Measurements from ENCODE around the gene RNASE9.
"Not testable (repeated sequence)": the region's sequence is repeated elsewhere in the genome, so short reads cannot be mapped to it uniquely, and the experiment has no call there.

RNASE9 gene

DNA sequence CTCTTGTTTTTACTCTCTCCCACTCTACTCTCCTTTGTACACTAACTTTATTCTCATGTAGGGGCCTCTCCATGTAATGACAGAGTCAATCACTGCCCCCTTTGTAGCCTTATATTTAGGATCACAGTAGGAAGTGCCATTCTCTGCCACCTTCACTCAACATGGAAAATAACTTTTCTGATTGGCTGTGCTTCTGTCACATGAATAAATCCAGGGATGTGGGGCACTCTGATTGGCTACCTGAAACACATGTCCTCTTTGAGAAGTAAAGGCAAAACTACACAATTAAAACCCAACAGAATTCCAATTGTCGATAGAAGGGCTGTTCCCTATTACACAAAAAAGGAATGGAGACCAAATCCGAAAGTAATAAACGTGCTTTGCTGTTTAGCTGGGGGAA, at the start of gene RNASE9:
RNASE9 (minus strand) TSS at position 87 of the 400 bp plus-strand sequence.
- no peak for DNase-seq

DNA sequence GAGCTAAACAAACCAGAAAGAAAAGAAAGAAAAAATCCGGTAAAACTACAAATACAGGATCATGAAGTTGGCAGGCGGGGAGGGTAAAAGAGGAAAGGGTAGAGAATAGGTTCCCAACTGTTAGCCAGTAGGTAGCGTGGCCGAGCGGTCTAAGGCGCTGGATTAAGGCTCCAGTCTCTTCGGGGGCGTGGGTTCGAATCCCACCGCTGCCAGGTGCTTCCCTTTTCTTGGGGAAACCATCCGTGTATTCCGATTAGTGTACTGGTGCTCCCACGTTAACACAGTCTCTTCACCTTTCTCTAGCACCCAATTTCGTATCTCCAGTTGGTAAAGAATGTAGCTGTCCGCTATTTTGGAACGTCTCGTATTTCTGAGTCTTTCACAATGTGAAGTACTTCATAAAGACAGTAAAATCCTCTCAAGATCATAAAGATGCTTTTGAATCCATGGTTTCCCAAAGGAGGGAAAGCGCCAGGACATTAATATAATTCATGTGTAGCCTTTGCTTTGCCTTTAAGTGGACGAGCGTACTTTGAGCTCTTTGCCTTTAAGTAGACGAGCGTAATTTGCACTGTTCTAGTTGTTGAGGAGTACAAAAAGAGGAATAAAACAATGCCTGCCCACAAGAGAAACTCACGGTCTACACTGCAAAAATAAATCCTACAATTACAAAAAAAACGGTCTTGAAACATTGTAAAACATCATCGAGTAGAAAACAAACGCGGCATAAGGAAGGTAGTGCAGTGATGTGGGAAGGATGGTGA, 49.3 kb upstream of the RNASE9 start:
- peak; percentile 84 for DNase-seq

DNA sequence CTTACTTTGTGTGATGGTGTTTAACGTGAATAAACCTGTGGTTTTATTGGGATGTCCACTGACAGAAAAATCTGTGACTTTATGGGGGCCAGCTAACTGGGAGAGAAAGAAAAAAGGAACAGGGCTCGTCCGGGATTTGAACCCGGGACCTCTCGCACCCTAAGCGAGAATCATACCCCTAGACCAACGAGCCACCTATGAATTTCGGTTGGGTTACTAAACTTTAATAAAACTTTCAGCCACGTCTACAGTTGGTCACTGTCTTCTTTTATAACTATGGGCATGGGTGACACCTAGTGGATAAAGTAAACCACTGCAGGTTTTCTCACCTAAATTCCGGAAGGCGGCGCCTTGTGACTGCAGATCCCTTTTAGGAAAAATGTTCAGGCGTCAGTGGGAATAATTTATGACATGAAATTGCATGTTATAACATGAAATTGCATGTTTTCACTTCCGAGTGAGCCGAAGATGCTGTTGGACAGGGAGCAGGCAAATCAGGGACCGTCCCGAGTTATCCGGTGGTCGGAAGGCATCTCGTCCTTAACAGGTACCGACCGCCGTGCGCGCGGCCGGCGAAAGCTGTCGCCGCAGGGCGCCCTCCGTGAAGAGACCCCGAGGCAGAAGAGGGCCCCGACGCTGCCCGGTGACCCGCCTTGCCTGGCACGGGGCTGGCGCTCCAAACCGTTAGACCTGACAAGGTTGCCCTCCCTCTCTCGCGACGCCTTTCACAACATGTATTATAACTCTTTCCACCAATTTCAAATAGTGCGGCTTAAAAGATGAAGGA, 48.6 kb upstream of the RNASE9 start:
- DNase-seq = peak; percentile 92

DNA sequence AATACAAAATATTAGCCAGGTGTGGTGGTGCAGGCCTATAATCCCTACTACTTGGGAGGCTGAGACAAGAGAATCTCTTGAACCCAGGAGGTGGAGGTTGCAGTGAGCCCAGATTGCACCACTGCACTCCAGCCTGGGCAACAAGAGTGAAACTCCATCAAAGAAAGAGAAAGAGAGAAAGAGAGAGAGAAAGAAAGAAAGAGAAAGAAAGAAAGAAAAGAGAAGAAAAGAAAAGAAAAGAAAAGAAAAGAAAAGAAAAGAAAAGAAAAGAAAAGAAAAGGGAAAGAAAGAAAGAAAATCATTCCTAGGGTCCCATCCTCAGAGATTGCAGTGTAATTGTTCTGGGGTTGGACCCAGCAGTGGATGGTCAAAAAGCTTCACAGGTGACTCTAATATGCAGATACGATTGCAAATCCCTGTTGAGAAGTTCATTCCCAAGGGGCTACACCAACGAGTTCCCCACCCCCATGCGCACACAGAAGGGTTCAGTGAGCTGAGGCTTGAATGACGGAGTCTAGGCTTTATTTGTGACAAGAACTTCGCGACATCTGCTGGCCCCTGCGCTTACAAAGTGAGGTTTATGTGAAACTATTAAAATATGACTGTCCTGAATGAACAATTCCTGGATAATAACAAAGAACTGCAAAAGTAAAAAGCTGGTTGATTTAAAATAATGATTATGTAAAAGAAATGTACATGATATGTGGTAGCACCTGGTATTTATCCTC, 47.7 kb upstream of the RNASE9 start:
- DNase-seq = no peak

DNA sequence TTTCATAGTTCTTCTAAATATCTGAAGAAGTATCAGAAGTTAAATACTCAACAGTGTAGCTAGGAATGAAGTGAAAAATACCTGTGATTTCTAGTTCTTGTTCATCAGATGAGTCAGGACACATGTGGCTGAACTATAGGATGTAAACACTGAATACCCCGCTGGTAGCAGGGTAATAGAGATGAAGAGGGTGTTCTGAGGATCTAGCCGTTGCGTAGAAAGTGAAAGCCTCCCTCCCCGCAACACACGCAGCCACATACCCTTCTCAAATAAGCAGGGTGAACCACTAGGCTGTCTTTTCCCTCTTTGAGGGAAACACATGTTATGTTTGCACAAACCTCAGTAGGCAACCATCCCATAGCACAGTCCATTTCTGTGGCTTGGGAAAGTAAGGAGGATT, 46.8 kb upstream of the RNASE9 start:
- no peak for DNase-seq

DNA sequence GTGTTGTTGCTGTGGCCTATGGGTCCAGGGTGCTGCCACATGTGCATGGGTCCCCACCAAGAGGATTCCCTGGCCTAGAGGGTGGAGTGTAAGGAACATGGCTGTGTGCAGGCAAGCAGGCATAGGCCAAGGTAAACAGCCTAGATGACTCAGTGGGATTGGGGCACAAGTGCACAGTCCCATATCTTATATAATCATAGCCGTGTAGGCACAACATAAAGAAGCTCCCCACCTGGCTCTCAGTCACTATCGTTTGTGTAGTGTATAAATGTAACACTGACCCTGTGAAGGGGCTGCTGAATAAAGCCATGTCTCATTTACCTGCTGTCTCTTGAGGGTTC, 46.0 kb upstream of the RNASE9 start:
- DNase-seq = no peak

DNA sequence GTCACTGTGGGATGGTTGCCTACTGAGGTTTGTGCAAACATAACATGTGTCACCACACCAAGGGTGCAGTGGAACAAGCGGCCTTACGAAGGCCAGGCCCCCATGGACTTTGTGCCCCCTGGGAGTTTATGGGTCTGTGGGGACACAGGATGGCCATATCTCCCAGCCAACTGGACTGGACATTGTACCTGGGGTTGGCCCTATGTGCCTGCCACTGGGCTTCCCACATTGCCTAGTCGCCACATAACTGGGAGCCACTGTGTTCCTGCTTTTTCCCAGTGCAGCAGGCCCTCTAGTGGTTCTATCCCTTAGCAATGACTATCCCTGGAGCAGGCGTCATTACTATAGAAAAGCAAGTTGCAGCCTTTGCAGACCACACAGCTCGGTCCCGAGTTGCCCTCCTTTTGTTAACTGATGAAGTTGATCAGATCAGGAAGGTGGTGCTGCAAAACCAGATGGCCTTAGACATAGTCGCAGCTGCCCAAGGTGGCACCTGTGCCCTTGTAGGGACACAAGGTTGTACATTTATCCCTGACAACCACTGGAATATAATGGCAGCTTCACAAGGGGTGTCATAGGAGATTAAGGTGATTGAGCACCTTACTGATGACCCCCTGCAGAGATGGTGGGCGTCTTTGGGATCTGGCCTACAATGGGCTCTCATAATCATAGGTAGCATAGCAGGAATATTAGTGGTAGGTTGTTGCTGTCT, 45.5 kb upstream of the RNASE9 start:
- peak; percentile 12 for DNase-seq

DNA sequence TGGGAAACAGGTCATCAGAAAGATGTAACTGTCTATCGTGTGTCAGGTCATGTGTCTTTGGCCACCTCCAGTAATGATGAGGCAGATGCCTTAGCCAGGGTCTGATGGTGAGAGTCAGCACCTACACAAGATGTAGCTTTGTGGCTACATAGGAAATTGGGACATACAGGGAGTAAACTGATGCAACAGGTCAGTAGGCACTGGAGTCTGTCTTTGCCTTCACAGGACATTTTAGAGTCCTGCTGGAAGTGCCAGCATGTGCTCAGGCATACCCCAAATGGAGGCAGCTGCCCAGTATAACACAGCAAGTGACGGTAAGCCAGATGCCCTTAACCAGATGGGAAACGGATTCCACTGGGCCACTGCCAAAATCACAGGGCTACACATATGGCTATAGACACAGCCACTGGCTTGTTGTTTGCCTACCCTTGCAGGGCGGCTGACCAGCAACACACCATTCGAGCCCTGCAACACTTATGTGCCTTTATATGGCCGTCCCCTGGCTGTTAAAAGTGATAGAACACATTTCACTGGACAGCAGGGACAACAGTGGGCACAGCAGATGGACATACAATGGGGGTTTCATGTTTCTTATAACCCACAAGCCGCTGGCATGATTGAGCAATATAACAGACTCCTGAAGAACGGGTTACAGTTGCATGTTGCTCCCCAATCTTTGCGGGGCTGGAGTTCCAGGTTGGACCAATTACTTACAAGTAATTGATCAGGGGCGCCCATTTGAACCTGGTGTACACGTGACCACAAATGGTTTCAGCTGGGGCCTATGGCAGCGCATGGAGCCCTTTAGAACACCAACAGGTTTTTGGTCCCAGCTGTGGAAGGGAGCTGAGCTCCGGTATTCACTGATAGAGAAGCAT, 43.2 kb upstream of the RNASE9 start:
- peak; percentile 95 for DNase-seq

DNA sequence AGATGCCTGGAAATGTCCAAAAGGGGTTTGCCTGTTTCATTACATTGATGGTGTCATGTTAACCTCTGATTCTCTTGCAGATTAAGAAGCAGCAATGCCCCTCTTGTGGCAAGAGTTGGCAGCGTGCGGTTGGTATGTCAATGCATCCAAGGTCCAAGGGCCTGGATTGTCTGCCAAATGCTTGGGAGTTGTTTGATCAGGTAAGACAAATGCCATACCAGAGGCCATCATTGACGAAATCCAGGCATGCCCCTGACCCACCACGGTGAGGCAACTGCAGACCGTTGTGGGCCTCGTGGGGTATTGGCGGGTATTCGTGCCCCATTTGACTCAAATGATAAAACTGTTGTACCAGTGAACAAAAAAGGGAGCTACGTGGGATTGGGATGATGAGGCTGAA, 41.7 kb upstream of the RNASE9 start:
- DNase-seq = no peak

DNA sequence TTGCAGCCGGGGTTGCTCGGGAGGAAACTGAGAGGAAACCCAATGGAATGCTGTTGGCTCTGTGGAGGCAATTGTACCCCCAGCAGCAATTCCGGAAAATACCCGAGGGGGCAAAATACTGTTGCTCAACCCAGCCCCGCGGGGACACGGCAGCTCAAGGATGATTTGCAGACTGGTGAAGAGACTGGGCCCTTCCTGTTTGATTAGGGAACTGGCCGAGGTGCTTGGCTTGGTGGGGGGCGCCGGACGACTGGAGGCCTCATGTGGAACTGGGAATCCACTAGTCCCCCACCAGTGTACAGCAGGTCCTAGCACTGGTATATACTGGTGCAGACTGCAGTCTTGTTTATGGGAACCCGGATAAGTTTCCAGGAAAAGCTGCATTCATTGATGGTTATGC, 40.7 kb upstream of the RNASE9 start:
- no peak for DNase-seq

DNA sequence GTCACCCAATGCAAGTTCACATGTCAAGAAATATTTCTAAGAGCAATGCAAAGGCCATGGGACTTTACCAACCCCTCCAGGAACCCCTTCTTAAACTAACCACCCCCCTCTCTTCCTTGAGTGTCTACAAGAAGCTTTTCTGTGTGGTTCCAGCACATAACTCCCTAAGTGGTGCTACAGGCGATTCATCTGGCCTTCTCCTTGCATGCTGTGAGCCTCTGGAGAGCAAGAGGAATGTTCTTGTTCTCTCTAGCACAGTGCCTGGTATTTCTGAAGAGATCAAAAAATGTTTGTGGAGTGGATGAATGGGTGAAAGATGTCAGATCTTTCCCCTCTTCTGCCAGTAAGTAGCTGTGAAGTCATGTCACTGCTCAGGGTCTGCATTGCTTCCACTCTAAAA, 36.3 kb upstream of the RNASE9 start:
- DNase-seq = no peak

DNA sequence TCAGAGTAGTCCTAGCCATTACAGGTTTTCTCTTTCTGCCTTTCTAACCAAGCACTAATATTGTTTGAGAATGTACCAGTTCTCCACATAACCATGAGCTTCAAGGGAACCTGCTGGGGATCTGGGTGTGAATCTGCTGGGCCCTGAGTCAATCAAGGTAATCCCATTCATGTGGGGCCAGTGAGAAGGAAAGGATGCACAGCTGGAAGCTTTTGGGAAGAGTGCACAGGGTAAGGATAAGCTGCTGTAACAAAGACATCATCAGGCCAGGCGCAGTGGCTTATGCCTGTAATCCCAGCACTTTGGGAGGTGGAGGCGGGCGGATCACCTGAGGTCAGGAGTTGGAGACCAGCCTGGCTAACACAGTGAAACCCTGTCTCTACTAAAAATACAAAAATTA, 34.9 kb upstream of the RNASE9 start:
- not testable (repeated sequence) for DNase-seq

DNA sequence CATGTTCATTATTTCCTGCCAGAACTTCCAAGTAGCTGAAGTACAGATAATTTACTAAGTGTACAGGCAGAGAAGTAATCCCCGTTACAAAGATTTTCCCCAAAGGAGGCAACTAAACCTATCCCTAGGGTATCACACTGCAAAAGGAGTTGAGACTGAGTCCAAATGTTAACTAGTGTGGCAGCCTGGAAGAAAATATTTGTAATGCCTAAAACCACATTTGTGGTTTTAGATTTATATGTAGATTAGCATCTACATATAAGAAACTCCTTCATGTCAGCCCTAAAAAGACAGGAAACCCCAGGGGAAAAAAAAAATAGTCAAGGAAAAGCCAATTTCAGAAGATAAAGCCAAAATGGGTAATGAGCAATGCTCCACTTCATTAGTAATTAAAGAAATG, 31.7 kb upstream of the RNASE9 start:
- no peak for DNase-seq

DNA sequence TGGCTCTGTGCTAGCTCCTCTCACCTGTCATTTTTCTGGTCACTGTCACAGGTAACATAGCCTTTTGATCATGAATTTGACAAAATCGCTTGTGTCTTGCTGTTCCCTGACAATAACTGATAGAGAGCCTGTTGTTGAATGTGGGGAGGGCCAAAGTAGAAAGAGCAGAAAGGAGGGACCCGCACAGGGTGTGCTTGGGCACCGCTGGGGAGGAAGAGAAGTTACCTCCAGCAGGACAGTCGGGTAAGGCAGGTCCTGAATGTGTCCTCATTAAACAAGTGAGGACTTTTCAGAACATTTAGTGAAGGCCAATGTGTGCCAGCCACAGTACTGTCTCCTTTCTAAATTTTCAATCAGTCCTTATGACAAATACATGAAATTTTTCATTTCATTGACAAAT, 30.4 kb upstream of the RNASE9 start, which contains the start of gene RNASE12:
RNASE12 (minus strand) TSS at position 142 of the 400 bp plus-strand sequence. CDS start 653 bp downstream, outside the sequence.
- no peak for DNase-seq

DNA sequence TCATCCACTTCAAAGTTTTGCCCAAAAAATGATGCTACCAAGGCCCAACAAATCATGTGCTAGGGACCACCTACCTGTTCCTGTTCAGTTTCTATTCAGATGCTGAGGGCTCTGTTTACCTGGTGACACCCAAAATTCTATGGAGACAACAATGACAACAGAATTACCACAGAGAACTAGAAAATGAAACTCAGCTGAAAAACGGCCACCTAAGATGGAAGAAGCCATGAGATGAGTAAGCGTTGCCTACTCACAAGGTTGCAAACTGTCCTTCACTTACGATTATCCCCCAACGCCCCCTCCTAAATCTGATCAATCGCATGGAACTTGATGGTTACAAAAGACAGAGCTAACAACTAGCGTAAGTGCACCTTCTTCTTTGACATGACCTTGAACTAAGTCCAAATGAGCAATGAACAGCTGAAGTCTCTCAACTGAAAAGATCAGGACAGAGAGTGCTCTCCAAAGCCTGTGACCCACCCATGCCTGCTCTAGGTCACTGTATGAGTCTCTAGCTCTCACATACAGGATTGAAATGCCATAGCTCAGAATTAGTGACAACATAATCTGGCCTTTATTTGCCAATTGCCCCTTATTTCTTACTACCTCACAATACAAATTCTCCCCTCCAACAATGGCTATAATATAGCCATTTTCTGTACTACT, 26.8 kb upstream of the RNASE9 start, which contains the start of gene RNASE11:
RNASE11 (minus strand) TSS at position 513 of the 666 bp plus-strand sequence.
- no peak for DNase-seq

DNA sequence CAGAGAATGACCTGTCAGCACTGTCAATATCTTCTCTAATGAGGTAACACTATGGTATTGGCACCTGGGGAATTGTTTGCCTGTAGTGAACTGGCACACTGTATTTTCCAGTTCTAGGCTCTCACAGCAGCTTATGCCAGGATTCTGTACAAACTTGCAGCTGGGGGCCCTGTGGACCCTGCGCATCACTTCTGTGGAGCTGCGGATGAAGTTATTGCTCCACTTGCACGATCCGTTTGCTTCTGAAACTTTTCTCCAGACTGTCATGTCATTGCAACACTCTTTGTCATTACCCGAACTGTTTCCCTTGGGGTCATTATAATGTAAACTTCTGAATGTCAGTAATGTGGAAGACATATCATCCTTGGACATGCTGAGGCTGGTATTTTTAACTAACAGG, 23.1 kb upstream of the RNASE9 start:
- DNase-seq = no peak

DNA sequence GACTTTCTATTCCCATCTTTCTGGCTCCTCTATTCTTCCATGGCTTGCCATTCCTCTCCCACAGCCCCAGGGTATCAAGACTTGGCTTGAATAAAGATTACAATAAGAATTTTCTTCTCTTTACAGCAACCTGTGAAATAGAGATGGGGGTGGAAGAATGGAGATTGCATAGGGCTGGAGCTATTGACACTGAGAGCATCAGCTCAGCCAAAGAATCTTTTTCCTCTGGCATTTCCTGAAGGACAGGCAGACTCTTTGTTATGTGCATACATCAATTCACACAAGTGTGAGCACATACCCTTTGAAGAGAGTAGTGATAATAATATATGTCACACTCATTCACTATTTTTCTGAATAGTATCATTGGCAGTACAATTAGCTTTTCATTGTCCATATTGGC, 22.3 kb upstream of the RNASE9 start:
- no peak for DNase-seq

DNA sequence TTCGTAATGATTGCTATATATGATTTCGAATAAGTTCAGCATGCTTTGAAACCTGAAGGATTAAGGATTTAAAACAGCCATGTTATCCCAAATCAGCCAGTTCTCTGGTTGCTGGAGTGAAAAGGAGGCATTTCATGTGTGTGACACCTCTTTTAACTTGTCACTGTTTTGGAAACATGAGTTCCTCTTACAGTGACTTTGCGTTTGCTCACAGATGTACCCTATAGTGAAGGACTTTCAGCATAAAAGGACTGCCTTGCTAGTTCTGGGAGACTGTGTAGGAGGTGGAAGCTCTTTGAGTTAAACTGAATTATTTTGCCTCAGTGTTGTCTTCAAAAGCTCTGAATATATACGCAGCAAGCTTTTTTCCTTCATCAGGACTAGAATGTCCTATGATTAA, 19.4 kb upstream of the RNASE9 start:
- DNase-seq = no peak

DNA sequence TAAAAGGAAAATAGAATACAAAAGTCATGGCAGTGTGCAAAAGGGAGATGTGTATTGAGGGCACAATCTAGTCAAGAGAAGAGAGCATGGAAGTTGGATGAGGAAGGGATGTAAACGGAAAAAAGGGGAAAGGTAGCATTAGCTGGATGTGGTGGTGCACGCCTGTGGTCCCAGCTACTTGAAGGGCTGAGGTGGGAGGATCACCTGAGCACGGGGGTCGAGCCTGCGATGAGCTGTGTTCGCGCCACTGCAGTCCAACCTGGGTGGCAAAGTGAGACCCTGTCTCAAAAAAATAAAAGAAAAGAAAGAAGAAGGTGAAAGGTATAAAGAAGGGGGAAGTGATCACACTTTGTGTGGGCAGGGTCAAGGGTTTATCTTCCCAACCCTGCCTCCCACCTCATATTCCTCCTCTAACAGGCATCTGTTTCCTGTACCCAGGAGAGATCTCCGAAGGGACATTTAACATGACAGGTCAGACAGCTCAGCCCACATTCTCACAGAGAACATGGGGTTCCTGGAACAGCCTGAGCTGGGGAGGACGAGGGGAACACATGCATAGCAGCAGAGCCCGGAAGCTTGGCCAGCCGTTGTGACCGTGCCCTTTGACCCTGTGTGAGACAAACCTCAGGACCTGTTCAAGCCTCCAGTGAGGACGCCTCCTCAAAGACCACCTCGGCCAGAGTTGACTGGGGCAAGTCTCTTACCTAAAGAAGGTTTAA, 18.1 kb upstream of the RNASE9 start:
- DNase-seq = no peak

DNA sequence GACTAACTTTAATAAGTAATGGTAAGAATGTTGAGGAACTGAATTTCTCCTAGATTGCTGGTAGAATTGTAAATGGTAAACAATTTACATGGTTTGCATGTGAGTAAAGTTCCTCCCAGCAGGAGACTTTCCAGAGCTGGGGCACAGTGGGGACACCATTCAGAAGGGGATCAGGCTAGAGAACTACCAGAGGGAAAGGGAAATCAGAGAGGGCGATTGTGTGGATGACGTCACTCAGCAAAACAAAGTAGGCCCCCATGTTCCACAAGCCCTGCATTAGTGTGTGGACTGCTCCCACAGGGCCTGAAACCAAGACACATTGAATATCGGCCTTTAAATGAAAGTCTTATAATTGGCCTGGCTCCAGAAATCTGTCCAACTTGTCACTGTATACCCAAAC, 17.5 kb upstream of the RNASE9 start:
- DNase-seq = no peak
